Measurements from ENCODE around the gene DOK5.

Gene DOK5

DNA sequence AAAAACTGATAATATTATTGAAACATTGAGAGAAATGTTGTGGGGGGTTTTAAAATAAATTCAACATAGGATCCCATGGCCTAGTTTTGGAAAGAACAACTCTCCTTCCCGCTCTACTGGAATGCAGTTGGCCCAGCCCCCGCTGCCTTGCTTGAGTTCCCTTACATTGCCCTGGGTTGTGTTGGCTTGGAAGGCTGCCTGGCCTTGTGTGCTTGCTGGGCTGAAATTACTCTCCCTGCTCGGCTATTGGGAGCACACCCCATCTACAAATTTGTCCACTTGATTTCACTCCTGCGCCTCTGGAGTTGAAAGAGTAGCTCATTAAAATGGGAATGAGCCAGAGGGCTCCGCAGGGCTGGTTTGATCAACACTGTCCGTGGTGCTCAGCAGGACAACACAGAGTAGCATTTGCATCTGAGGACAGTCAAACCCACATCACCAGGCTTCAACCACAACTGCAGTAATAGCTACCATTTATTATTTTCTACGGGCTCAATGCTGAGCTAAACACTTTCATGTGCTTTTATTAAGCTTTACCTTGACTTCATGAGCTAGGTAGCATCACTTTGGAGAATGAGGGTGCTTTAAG lies 35.2 kb downstream of the DOK5 start:
- H3K9me2 ChIP-seq (replicated peaks; ENCODE audit: insufficient read depth, low read length), result no peaks in the 10 kb centered on the region
- no peaks in the 10 kb centered on the region for H3K36me3 ChIP-seq (ENCODE audit: low read length)
- no peak overlapping the region for H3K4me3 ChIP-seq (ENCODE audit: insufficient read depth, low read length, poor library complexity, severe bottlenecking)
- H3K9me3 ChIP-seq (ENCODE audit: insufficient read depth, low read length), result no peaks in the 10 kb centered on the region
- no peak overlapping the region for H3K27ac ChIP-seq (ENCODE audit: low read depth, low read length)
- H4K20me1 ChIP-seq (ENCODE audit: low read depth, low read length), result no peaks in the 10 kb centered on the region
- H2AFZ ChIP-seq (ENCODE audit: low read depth, low read length, severe bottlenecking), result no peak overlapping the region
- no peaks in the 10 kb centered on the region for H3F3A ChIP-seq (ENCODE audit: insufficient read depth)
- no peaks in the 10 kb centered on the region for H3K79me2 ChIP-seq (ENCODE audit: insufficient read depth, low read length)
- TF ChIP-seq EZH2phosphoT487 (conservative IDR thresholded peaks at IDR 0.05; ENCODE audit: low read length), result no peak
- TF ChIP-seq, protein P1, sequence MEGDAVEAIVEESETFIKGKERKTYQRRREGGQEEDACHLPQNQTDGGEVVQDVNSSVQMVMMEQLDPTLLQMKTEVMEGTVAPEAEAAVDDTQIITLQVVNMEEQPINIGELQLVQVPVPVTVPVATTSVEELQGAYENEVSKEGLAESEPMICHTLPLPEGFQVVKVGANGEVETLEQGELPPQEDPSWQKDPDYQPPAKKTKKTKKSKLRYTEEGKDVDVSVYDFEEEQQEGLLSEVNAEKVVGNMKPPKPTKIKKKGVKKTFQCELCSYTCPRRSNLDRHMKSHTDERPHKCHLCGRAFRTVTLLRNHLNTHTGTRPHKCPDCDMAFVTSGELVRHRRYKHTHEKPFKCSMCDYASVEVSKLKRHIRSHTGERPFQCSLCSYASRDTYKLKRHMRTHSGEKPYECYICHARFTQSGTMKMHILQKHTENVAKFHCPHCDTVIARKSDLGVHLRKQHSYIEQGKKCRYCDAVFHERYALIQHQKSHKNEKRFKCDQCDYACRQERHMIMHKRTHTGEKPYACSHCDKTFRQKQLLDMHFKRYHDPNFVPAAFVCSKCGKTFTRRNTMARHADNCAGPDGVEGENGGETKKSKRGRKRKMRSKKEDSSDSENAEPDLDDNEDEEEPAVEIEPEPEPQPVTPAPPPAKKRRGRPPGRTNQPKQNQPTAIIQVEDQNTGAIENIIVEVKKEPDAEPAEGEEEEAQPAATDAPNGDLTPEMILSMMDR (IDR thresholded peaks at IDR 0.05; ENCODE audit: insufficient read depth, low read length, poor library complexity, severe bottlenecking), result no peak
- no peak overlapping the region for H3K9ac ChIP-seq (ENCODE audit: low read length)
- no peaks in the 10 kb centered on the region for H3K27me3 ChIP-seq (ENCODE audit: low read length)
- no peak overlapping the region for H3K4me2 ChIP-seq (ENCODE audit: low read depth, low read length, poor library complexity, severe bottlenecking)

DNA sequence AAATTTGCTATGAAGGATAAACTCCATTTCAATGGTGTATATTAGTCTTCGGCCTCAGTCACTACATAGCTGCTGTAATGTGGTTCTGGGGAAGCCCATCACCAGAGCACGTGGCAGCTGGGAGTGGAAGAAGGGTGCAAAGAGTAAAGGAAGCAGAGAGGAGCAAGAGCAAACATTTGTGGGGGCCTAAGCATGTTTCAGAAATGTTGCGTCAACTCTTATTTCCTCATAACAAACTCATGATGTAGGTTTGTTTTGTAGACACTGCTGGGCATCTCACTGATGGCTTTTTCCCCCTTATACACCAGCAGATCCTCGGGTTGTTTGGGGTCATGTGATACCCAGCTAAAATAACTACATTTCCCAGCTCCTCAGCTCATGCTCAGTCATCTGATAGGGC lies 37.3 kb downstream of the DOK5 start:
- Histone ChIP-seq H3K4me3 (ENCODE audit: insufficient read depth, low read length, poor library complexity, severe bottlenecking) (no peak overlapping the region), H3K9ac (ENCODE audit: low read length) (no peak overlapping the region), H3K36me3 (ENCODE audit: low read length) (no peaks in the 10 kb centered on the region), H2AFZ (ENCODE audit: low read depth, low read length, severe bottlenecking) (no peak overlapping the region), H4K20me1 (ENCODE audit: low read depth, low read length) (no peaks in the 10 kb centered on the region), H3K9me3 (ENCODE audit: insufficient read depth, low read length) (no peaks in the 10 kb centered on the region), H3K4me2 (ENCODE audit: low read depth, low read length, poor library complexity, severe bottlenecking) (no peak overlapping the region), H3K79me2 (ENCODE audit: insufficient read depth, low read length) (no peaks in the 10 kb centered on the region), H3K9me2 (replicated peaks; ENCODE audit: insufficient read depth, low read length) (no peaks in the 10 kb centered on the region), H3K27ac (ENCODE audit: low read depth, low read length) (no peak overlapping the region), H3F3A (ENCODE audit: insufficient read depth) (no peaks in the 10 kb centered on the region), H3K27me3 (ENCODE audit: low read length) (no peaks in the 10 kb centered on the region)
- no peak for TF ChIP-seq EZH2phosphoT487 (conservative IDR thresholded peaks at IDR 0.05; ENCODE audit: low read length)
- TF ChIP-seq, protein P1 (IDR thresholded peaks at IDR 0.05; ENCODE audit: insufficient read depth, low read length, poor library complexity, severe bottlenecking), result no peak

DNA sequence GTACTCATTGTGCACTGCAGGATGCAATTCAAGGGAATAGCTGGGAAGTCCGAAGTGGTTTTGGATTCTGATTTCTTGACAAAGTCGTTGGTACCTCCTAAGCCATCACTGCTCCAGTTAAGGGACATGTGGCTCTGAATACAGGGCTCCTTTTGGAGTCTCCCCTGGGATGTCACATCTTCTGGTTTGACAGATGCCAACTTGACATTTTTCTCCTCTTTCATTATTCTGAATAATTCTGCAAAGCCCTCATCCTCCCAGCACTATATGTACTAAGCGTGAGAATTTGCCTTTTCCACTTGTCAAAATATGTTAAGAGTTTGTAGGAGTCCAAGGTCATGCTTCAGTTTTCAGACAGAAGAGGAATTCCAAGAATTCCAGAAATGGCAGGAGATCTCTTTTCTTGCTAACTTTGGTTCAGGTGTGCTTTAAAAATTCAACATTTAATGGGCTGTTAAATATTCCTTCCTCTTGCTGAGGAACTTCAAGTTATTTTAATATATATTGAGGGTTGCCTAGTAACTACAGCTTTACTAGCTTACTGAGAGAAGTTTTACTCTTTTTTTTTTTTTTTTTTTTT lies 38.7 kb downstream of the DOK5 start:
- no peaks in the 10 kb centered on the region for H3K9me3 ChIP-seq (ENCODE audit: insufficient read depth, low read length)
- H3K9me2 ChIP-seq (replicated peaks; ENCODE audit: insufficient read depth, low read length), result no peaks in the 10 kb centered on the region
- no peaks in the 10 kb centered on the region for H3F3A ChIP-seq (ENCODE audit: insufficient read depth)
- no peaks in the 10 kb centered on the region for H3K27me3 ChIP-seq (ENCODE audit: low read length)
- no peak overlapping the region for H3K4me2 ChIP-seq (ENCODE audit: low read depth, low read length, poor library complexity, severe bottlenecking)
- no peak overlapping the region for H2AFZ ChIP-seq (ENCODE audit: low read depth, low read length, severe bottlenecking)
- H3K4me3 ChIP-seq (ENCODE audit: insufficient read depth, low read length, poor library complexity, severe bottlenecking), result no peak overlapping the region
- H4K20me1 ChIP-seq (ENCODE audit: low read depth, low read length), result no peaks in the 10 kb centered on the region
- no peak overlapping the region for H3K27ac ChIP-seq (ENCODE audit: low read depth, low read length)
- H3K9ac ChIP-seq (ENCODE audit: low read length), result no peak overlapping the region
- TF ChIP-seq EZH2phosphoT487 (conservative IDR thresholded peaks at IDR 0.05; ENCODE audit: low read length), result no peak
- TF ChIP-seq, protein P1 (IDR thresholded peaks at IDR 0.05; ENCODE audit: insufficient read depth, low read length, poor library complexity, severe bottlenecking), result no peak
- H3K79me2 ChIP-seq (ENCODE audit: insufficient read depth, low read length), result no peaks in the 10 kb centered on the region
- H3K36me3 ChIP-seq (ENCODE audit: low read length), result no peaks in the 10 kb centered on the region

Measured in SU-DHL-6 (cell line).